NCI-H1694 treated with DMSO at 0.1 percent for 48 hours (cell line): ENCODE measurements around the gene IQCM.

Experiments
- DNase-seq: peaks from one replicate; lab custom pipeline; 2025; lab: John Stamatoyannopoulos, UW

IQCM gene

GRCh38 chr4:149711593-149712365 lies 103.9 kb downstream of the IQCM start:
- DNase-seq, result no peak

GRCh38 chr4:149709640-149710039 lies 106.0 kb downstream of the IQCM start:
- DNase-seq, result no peak

- no peak for DNase-seq
Observed at GRCh38 chr4:149708513-149709130, 107.0 kb downstream of the IQCM start.

- no peak for DNase-seq
Observed at GRCh38 chr4:149707862-149708261, 107.8 kb downstream of the IQCM start.

GRCh38 chr4:149706942-149707341 lies 108.7 kb downstream of the IQCM start:
- no peak for DNase-seq

- DNase-seq, result no peak
Observed at GRCh38 chr4:149702414-149703293, 113.0 kb downstream of the IQCM start.

- no peak for DNase-seq
Observed at GRCh38 chr4:149701435-149702156, 114.0 kb downstream of the IQCM start.

GRCh38 chr4:149700272-149700671 lies 115.4 kb downstream of the IQCM start:
- DNase-seq, result no peak

GRCh38 chr4:149699642-149700041 lies 116.0 kb downstream of the IQCM start:
- DNase-seq, result no peak

- DNase-seq, result no peak
Observed at GRCh38 chr4:149690726-149691125, 124.9 kb downstream of the IQCM start.

- DNase-seq, result no peak
Observed at GRCh38 chr4:149684516-149684915, 131.1 kb downstream of the IQCM start.

GRCh38 chr4:149676076-149676475 lies 139.6 kb downstream of the IQCM start:
- DNase-seq, result no peak

GRCh38 chr4:149645790-149646189 lies 169.9 kb downstream of the IQCM start:
- DNase-seq, result no peak

- DNase-seq, result no peak
Observed at GRCh38 chr4:149638073-149638472, 177.6 kb downstream of the IQCM start.

- no peak for DNase-seq
Observed at GRCh38 chr4:149634368-149634767, 181.3 kb downstream of the IQCM start.

GRCh38 chr4:149631629-149632028 lies 184.0 kb downstream of the IQCM start:
- no peak for DNase-seq

- DNase-seq, result no peak
Observed at GRCh38 chr4:149630064-149630463, 185.6 kb downstream of the IQCM start.

- DNase-seq, result no peak
Observed at GRCh38 chr4:149605601-149606378, 209.9 kb downstream of the IQCM start.

GRCh38 chr4:149604827-149605226 lies 210.8 kb downstream of the IQCM start:
- DNase-seq, result no peak

GRCh38 chr4:149595500-149595899 lies 220.1 kb downstream of the IQCM start:
- DNase-seq, result no peak

GRCh38 chr4:149589826-149590225 lies 225.8 kb downstream of the IQCM start:
- DNase-seq, result no peak
